Measurements from ENCODE around the gene BMX. TPM values are rescaled to one million over a fixed set of nuclear protein-coding genes. Genes with fewer than 3 reads are reported as not detected.

Gene BMX
- total and polyA plus RNA-seq, 9 donors = 1.5 to 2.5 (median 2.0) TPM

DNA sequence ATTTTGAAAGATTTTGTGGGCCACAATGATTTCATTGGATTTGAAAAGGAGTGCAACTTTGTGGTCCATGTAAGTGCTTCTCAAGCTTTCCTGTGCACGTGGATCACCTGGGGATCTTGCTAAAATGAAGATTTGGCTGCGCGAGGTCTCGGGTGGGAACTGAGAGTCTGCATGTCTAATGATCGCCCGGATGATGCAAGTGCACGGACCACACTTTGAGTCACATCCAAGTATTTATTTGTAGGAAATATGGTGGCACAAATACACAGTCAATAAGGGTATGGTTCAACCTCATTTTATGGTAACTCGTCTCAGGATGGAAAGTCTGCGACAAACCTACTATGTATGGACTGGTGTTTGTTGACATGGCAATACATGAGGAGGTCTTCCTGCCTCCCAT is 899 bp downstream of the BMX start:
- 76% methylated on average over 7 of the region's 9 CpGs for WGBS (ENCODE audit: insufficient coverage)
- H3K36me3 ChIP-seq (ENCODE audit: control insufficient read depth, insufficient read depth, low read length) = no peaks in the 10 kb centered on the region
- H3K27me3 ChIP-seq (ENCODE audit: control insufficient read depth, insufficient read depth, low read length) = peaks cover 31% of the 10 kb centered on the region
- no peak for DNase-seq
- H3K27ac ChIP-seq (ENCODE audit: low read length) = no peak overlapping the region
- H3K4me1 ChIP-seq (ENCODE audit: control insufficient read depth, insufficient read depth, low read length) = no peaks in the 10 kb centered on the region
- no peaks in the 10 kb centered on the region for H3K9me3 ChIP-seq (replicated peaks; ENCODE audit: control insufficient read depth, low read depth, low read length)
- H3K4me3 ChIP-seq (ENCODE audit: low read length) = no peak overlapping the region

GRCh38 chrX:15504661-15505060 is 4.1 kb downstream of the BMX start:
- WGBS (ENCODE audit: insufficient coverage) = no CpG with 5 or more reads among the region's 1 CpG
- Histone ChIP-seq H3K4me1 (ENCODE audit: control insufficient read depth, insufficient read depth, low read length) (no peaks in the 10 kb centered on the region), H3K27me3 (ENCODE audit: control insufficient read depth, insufficient read depth, low read length) (peaks cover 36% of the 10 kb centered on the region), H3K36me3 (ENCODE audit: control insufficient read depth, insufficient read depth, low read length) (no peaks in the 10 kb centered on the region), H3K9me3 (replicated peaks; ENCODE audit: control insufficient read depth, low read depth, low read length) (no peaks in the 10 kb centered on the region), H3K27ac (ENCODE audit: low read length) (no peak overlapping the region), H3K4me3 (ENCODE audit: low read length) (no peak overlapping the region)
- DNase-seq = no peak

DNA sequence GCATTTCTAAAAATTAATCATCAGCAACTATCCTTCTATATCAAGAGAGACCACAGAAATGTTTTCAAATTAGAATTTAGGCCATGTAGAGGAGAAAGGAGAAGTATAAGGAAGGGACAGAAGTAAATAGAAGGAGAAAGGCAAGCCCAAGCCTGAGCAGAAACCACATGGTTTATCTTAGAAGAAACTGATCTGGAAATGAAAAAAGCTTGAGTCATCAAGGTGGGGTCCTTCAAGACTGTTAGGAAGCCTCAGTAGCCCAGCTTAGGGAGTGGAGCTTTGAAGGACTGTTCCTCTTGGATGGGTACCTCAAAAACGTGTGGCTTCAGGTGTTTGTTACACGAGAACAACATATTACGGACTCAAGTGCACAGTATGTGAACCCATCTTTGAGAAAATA is 4.5 kb downstream of the BMX start:
- H3K9me3 ChIP-seq (replicated peaks; ENCODE audit: control insufficient read depth, low read depth, low read length) = no peaks in the 10 kb centered on the region
- H3K36me3 ChIP-seq (ENCODE audit: control insufficient read depth, insufficient read depth, low read length) = no peaks in the 10 kb centered on the region
- no peaks in the 10 kb centered on the region for H3K4me1 ChIP-seq (ENCODE audit: control insufficient read depth, insufficient read depth, low read length)
- 20% methylated on average over 1 of the region's 3 CpGs for WGBS (ENCODE audit: insufficient coverage)
- H3K4me3 ChIP-seq (ENCODE audit: low read length) = no peak overlapping the region
- DNase-seq = no peak
- H3K27me3 ChIP-seq (ENCODE audit: control insufficient read depth, insufficient read depth, low read length) = peaks cover 36% of the 10 kb centered on the region
- no peak overlapping the region for H3K27ac ChIP-seq (ENCODE audit: low read length)

GRCh38 chrX:15507005-15507404 is 6.4 kb downstream of the BMX start:
- H3K4me1 ChIP-seq (ENCODE audit: control insufficient read depth, insufficient read depth, low read length) = no peaks in the 10 kb centered on the region
- H3K27ac ChIP-seq (ENCODE audit: low read length) = no peak overlapping the region
- H3K9me3 ChIP-seq (replicated peaks; ENCODE audit: control insufficient read depth, low read depth, low read length) = no peaks in the 10 kb centered on the region
- H3K36me3 ChIP-seq (ENCODE audit: control insufficient read depth, insufficient read depth, low read length) = no peaks in the 10 kb centered on the region
- WGBS (ENCODE audit: insufficient coverage) = 93% methylated on average over 3 of the region's 5 CpGs
- H3K27me3 ChIP-seq (ENCODE audit: control insufficient read depth, insufficient read depth, low read length) = peaks cover 28% of the 10 kb centered on the region
- no peak for DNase-seq
- no peak overlapping the region for H3K4me3 ChIP-seq (ENCODE audit: low read length)

GRCh38 chrX:15509845-15510244 is 9.2 kb downstream of the BMX start:
- H3K9me3 ChIP-seq (replicated peaks; ENCODE audit: control insufficient read depth, low read depth, low read length) = no peaks in the 10 kb centered on the region
- H3K36me3 ChIP-seq (ENCODE audit: control insufficient read depth, insufficient read depth, low read length) = no peaks in the 10 kb centered on the region
- DNase-seq = no peak
- H3K4me1 ChIP-seq (ENCODE audit: control insufficient read depth, insufficient read depth, low read length) = no peaks in the 10 kb centered on the region
- H3K27me3 ChIP-seq (ENCODE audit: control insufficient read depth, insufficient read depth, low read length) = peaks cover 16% of the 10 kb centered on the region
- H3K4me3 ChIP-seq (ENCODE audit: low read length) = no peak overlapping the region
- H3K27ac ChIP-seq (ENCODE audit: low read length) = no peak overlapping the region

DNA sequence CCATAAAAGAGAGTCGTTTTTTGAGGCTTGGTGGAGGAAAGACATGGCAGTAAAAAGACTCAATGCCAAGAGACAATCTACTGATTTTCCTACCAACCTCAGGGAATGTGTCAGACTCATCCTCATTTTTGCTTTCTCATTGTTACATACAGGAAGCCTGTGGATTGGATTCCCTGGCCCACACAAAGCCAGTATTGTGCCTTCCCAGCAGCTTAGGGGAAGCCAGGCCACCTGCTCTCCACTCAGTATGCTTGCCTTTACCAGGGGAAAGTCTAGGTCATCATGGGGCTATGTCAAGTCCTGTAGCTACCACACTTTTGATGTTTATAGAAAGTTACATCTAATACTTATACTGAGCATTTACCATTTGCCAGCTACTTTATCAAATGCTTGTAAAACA is 11.0 kb downstream of the BMX start:
- Histone ChIP-seq H3K4me1 (ENCODE audit: control insufficient read depth, insufficient read depth, low read length) (no peaks in the 10 kb centered on the region), H3K4me3 (ENCODE audit: low read length) (no peak overlapping the region), H3K27me3 (ENCODE audit: control insufficient read depth, insufficient read depth, low read length) (peaks cover 14% of the 10 kb centered on the region), H3K27ac (ENCODE audit: low read length) (no peak overlapping the region), H3K9me3 (replicated peaks; ENCODE audit: control insufficient read depth, low read depth, low read length) (no peaks in the 10 kb centered on the region), H3K36me3 (ENCODE audit: control insufficient read depth, insufficient read depth, low read length) (no peaks in the 10 kb centered on the region)
- no peak for DNase-seq
- WGBS (ENCODE audit: insufficient coverage) = no CpG with 5 or more reads among the region's 1 CpG

- H3K4me3 ChIP-seq (ENCODE audit: low read length) = no peak overlapping the region
- WGBS (ENCODE audit: insufficient coverage) = 29% methylated on average over 1 of the region's 4 CpGs
Observed at GRCh38 chrX:15512401-15512965, 11.9 kb downstream of the BMX start.

DNA sequence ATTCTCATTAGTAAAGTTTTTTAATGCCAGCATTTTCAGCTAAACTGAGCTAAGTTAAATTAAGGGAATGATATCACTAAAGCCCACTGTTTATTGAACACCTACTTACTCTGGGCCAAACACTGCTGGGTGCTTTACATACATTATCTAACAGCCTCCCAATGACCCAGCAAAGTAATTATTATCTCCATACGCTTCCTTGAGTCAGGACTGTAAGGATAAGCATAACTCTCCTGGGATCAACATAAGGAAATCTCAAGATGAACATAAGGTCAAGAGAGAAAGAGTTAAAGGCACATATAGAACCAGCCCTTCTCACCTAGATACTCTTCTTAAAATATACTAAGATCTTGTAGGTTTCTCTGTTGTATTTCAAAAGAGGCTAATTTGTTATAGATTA is 13.7 kb downstream of the BMX start:
- no peak overlapping the region for H3K27ac ChIP-seq (ENCODE audit: low read length)
- no peaks in the 10 kb centered on the region for H3K4me1 ChIP-seq (ENCODE audit: control insufficient read depth, insufficient read depth, low read length)
- no CpG with 5 or more reads among the region's 1 CpG for WGBS (ENCODE audit: insufficient coverage)
- H3K9me3 ChIP-seq (replicated peaks; ENCODE audit: control insufficient read depth, low read depth, low read length) = no peaks in the 10 kb centered on the region
- no peak overlapping the region for H3K4me3 ChIP-seq (ENCODE audit: low read length)
- DNase-seq = no peak
- H3K27me3 ChIP-seq (ENCODE audit: control insufficient read depth, insufficient read depth, low read length) = peaks cover 18% of the 10 kb centered on the region
- no peaks in the 10 kb centered on the region for H3K36me3 ChIP-seq (ENCODE audit: control insufficient read depth, insufficient read depth, low read length)

More at GRCh38 chrX:15512401-15512965, 11.9 kb downstream of the BMX start:
- DNase-seq = no peak
- Histone ChIP-seq H3K36me3 (ENCODE audit: control insufficient read depth, insufficient read depth, low read length) (no peaks in the 10 kb centered on the region), H3K4me1 (ENCODE audit: control insufficient read depth, insufficient read depth, low read length) (no peaks in the 10 kb centered on the region), H3K27ac (ENCODE audit: low read length) (no peak overlapping the region), H3K9me3 (replicated peaks; ENCODE audit: control insufficient read depth, low read depth, low read length) (no peaks in the 10 kb centered on the region), H3K27me3 (ENCODE audit: control insufficient read depth, insufficient read depth, low read length) (peaks cover 13% of the 10 kb centered on the region)

DNA sequence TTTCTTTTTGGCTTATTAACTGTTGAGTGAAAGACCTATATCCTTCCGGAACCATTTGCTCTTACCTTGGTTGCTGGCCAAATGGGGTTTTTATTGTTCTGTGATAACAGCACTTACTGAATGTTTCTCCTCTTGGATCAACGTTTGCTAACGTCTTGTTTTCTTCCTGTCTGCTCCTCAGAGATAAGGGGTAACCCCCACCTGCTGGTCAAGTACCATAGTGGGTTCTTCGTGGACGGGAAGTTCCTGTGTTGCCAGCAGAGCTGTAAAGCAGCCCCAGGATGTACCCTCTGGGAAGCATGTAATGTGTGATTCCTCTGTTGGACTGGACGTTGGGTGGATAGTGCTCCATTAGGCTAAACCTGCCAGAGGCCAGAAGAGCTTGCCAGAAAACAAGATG is 15.3 kb downstream of the BMX start:
- H3K36me3 ChIP-seq (ENCODE audit: control insufficient read depth, insufficient read depth, low read length) = no peaks in the 10 kb centered on the region
- no peak overlapping the region for H3K27ac ChIP-seq (ENCODE audit: low read length)
- peaks cover 15% of the 10 kb centered on the region for H3K27me3 ChIP-seq (ENCODE audit: control insufficient read depth, insufficient read depth, low read length)
- no peak for DNase-seq
- WGBS (ENCODE audit: insufficient coverage) = 20% methylated on average over 3 of the region's 6 CpGs
- H3K4me1 ChIP-seq (ENCODE audit: control insufficient read depth, insufficient read depth, low read length) = no peaks in the 10 kb centered on the region
- H3K9me3 ChIP-seq (replicated peaks; ENCODE audit: control insufficient read depth, low read depth, low read length) = no peaks in the 10 kb centered on the region
- H3K4me3 ChIP-seq (ENCODE audit: low read length) = no peak overlapping the region

DNA sequence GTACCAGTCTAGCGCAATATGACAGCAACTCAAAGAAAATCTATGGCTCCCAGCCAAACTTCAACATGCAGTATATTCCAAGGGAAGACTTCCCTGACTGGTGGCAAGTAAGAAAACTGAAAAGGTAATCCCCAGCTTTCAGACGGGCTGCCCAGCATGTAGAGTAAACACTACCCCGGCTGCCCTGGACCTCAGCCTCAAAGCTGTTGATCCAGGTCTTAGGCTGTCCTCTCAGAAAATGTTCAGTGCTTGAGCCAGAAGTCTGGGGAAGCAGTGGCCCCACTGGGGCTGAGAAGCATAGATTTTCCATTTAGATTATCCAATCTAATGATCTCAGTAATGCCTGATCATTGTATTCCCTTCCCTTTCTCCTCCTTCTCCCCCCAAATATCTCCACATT is 21.9 kb downstream of the BMX start:
- 66% methylated on average over 2 of the region's 3 CpGs for WGBS (ENCODE audit: insufficient coverage)
- no peaks in the 10 kb centered on the region for H3K9me3 ChIP-seq (replicated peaks; ENCODE audit: control insufficient read depth, low read depth, low read length)
- no peak for DNase-seq
- no peaks in the 10 kb centered on the region for H3K4me1 ChIP-seq (ENCODE audit: control insufficient read depth, insufficient read depth, low read length)
- H3K4me3 ChIP-seq (ENCODE audit: low read length) = no peak overlapping the region
- no peak overlapping the region for H3K27ac ChIP-seq (ENCODE audit: low read length)
- H3K27me3 ChIP-seq (ENCODE audit: control insufficient read depth, insufficient read depth, low read length) = peaks cover 7% of the 10 kb centered on the region
- H3K36me3 ChIP-seq (ENCODE audit: control insufficient read depth, insufficient read depth, low read length) = no peaks in the 10 kb centered on the region

DNA sequence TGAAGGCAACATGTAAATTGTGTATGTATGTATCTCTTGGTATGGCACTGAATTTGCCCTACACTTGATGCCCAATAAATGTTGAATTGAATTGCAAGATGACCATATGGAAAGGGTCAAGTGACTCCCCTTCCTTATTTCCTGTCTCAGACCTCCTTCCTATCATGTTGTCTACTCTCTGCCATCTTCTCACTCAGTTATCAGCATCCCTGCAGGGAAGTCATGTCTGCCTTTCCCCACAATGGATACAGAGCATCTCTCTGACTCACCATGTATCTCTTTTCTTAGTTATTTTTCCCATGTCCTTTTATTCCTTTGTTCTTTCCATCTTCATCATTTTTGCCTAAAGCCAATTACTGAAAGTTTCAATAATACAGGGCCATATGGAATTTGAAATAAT is 22.5 kb downstream of the BMX start:
- Histone ChIP-seq H3K4me1 (ENCODE audit: control insufficient read depth, insufficient read depth, low read length) (no peaks in the 10 kb centered on the region), H3K36me3 (ENCODE audit: control insufficient read depth, insufficient read depth, low read length) (no peaks in the 10 kb centered on the region), H3K27ac (ENCODE audit: low read length) (no peak overlapping the region), H3K9me3 (replicated peaks; ENCODE audit: control insufficient read depth, low read depth, low read length) (no peaks in the 10 kb centered on the region), H3K27me3 (ENCODE audit: control insufficient read depth, insufficient read depth, low read length) (peaks cover 7% of the 10 kb centered on the region), H3K4me3 (ENCODE audit: low read length) (no peak overlapping the region)
- DNase-seq = no peak

Measured in muscle of leg (tissue), 11 donors.